ENCODE results near the gene SCIN.

The SCIN gene

GRCh38 chr7:12572941-12573575 lies 2.5 kb downstream of the SCIN start:
- H2BK12ac ChIP-seq (ENCODE audit: low read length), result no peak overlapping the region
- H3K27ac ChIP-seq (ENCODE audit: low read depth, low read length), result no peak overlapping the region
- H2BK5ac ChIP-seq (ENCODE audit: low read depth, low read length, poor library complexity), result no peak overlapping the region
- no peak overlapping the region for H2AFZ ChIP-seq (ENCODE audit: insufficient read depth, low read length, poor library complexity)
- no peaks in the 10 kb centered on the region for H3K36me3 ChIP-seq (ENCODE audit: control insufficient read depth in 1 of 2, insufficient read depth in 2 of 2, low read length in 2 of 2)
- H2BK120ac ChIP-seq (ENCODE audit: insufficient read depth, low read length, poor library complexity), result no peak overlapping the region
- no peaks in the 10 kb centered on the region for H3K79me1 ChIP-seq (ENCODE audit: low read length)
- no peak overlapping the region for H4K91ac ChIP-seq (ENCODE audit: low read depth, low read length)
- H4K8ac ChIP-seq (ENCODE audit: low read depth, low read length), result no peak overlapping the region
- H3K14ac ChIP-seq (ENCODE audit: low read length), result no peak overlapping the region
- H3K9me3 ChIP-seq (ENCODE audit: insufficient read depth, low read depth, low read length), result no peaks in the 10 kb centered on the region
- no peak overlapping the region for H3K18ac ChIP-seq (ENCODE audit: low read length)
- H3K4me1 ChIP-seq (ENCODE audit: control insufficient read depth in 1 of 2, insufficient read depth in 2 of 2, low read length in 2 of 2), result peaks cover 2 to 5% of the 10 kb centered on the region in 2 experiments
- H3K4me2 ChIP-seq (ENCODE audit: low read length), result no peak overlapping the region
- H4K12ac ChIP-seq (ENCODE audit: low read depth, low read length), result no peak overlapping the region
- no peak overlapping the region for H3K23ac ChIP-seq (ENCODE audit: low read length)
- no peaks in the 10 kb centered on the region for H3K79me2 ChIP-seq (ENCODE audit: control insufficient read depth, insufficient read depth, low read length, poor library complexity)
- no peak overlapping the region for H2AK5ac ChIP-seq (ENCODE audit: low read length)
- no peak overlapping the region for H3K4ac ChIP-seq (ENCODE audit: low read depth, low read length)
- H3K27me3 ChIP-seq (ENCODE audit: insufficient read depth, low read length), result peaks cover 4% of the 10 kb centered on the region
- WGBS (ENCODE audit: extremely low coverage, insufficient coverage, insufficient read length), result no CpG with 5 or more reads among the region's 2 CpGs
- DNase-seq, result no peak
- no peak overlapping the region for H3K9ac ChIP-seq (ENCODE audit: low read length)
- no peak overlapping the region for H3K4me3 ChIP-seq (ENCODE audit: low read depth, low read length)

GRCh38 chr7:12573885-12574284 lies 3.4 kb downstream of the SCIN start:
- DNase-seq, result no peak
- no peak overlapping the region for H3K18ac ChIP-seq (ENCODE audit: low read length)
- no peaks in the 10 kb centered on the region for H3K79me1 ChIP-seq (ENCODE audit: low read length)
- WGBS (ENCODE audit: extremely low coverage, insufficient coverage, insufficient read length), result no CpG with 5 or more reads among the region's 1 CpG
- H2BK5ac ChIP-seq (ENCODE audit: low read depth, low read length, poor library complexity), result no peak overlapping the region
- H3K9me3 ChIP-seq (ENCODE audit: insufficient read depth, low read depth, low read length), result no peaks in the 10 kb centered on the region
- peaks cover 4% of the 10 kb centered on the region for H3K27me3 ChIP-seq (ENCODE audit: insufficient read depth, low read length)
- no peak overlapping the region for H3K27ac ChIP-seq (ENCODE audit: low read depth, low read length)
- no peaks in the 10 kb centered on the region for H3K36me3 ChIP-seq (ENCODE audit: control insufficient read depth in 1 of 2, insufficient read depth in 2 of 2, low read length in 2 of 2)
- H3K4me1 ChIP-seq (ENCODE audit: control insufficient read depth in 1 of 2, insufficient read depth in 2 of 2, low read length in 2 of 2), result peaks cover 2 to 5% of the 10 kb centered on the region in 2 experiments
- no peak overlapping the region for H3K23ac ChIP-seq (ENCODE audit: low read length)
- H3K4me2 ChIP-seq (ENCODE audit: low read length), result no peak overlapping the region
- H3K14ac ChIP-seq (ENCODE audit: low read length), result no peak overlapping the region
- no peak overlapping the region for H4K12ac ChIP-seq (ENCODE audit: low read depth, low read length)
- no peak overlapping the region for H2BK12ac ChIP-seq (ENCODE audit: low read length)
- H3K79me2 ChIP-seq (ENCODE audit: control insufficient read depth, insufficient read depth, low read length, poor library complexity), result no peaks in the 10 kb centered on the region
- no peak overlapping the region for H4K8ac ChIP-seq (ENCODE audit: low read depth, low read length)
- no peak overlapping the region for H4K91ac ChIP-seq (ENCODE audit: low read depth, low read length)
- H2AFZ ChIP-seq (ENCODE audit: insufficient read depth, low read length, poor library complexity), result no peak overlapping the region
- H3K4me3 ChIP-seq (ENCODE audit: low read depth, low read length), result no peak overlapping the region
- H3K4ac ChIP-seq (ENCODE audit: low read depth, low read length), result no peak overlapping the region
- H2BK120ac ChIP-seq (ENCODE audit: insufficient read depth, low read length, poor library complexity), result no peak overlapping the region
- H2AK5ac ChIP-seq (ENCODE audit: low read length), result no peak overlapping the region
- H3K9ac ChIP-seq (ENCODE audit: low read length), result no peak overlapping the region

- no peak overlapping the region for H3K14ac ChIP-seq (ENCODE audit: low read length)
- H3K79me2 ChIP-seq (ENCODE audit: control insufficient read depth, insufficient read depth, low read length, poor library complexity), result no peaks in the 10 kb centered on the region
- no peak overlapping the region for H3K9ac ChIP-seq (ENCODE audit: low read length)
- no peak overlapping the region for H2AK5ac ChIP-seq (ENCODE audit: low read length)
- no peak overlapping the region for H3K18ac ChIP-seq (ENCODE audit: low read length)
- no peak overlapping the region for H4K8ac ChIP-seq (ENCODE audit: low read depth, low read length)
- no peak overlapping the region for H2BK5ac ChIP-seq (ENCODE audit: low read depth, low read length, poor library complexity)
- H3K4me1 ChIP-seq (ENCODE audit: control insufficient read depth in 1 of 2, insufficient read depth in 2 of 2, low read length in 2 of 2), result peaks cover 2 to 4% of the 10 kb centered on the region in 2 experiments
- no peak overlapping the region for H2BK120ac ChIP-seq (ENCODE audit: insufficient read depth, low read length, poor library complexity)
- no peak overlapping the region for H4K91ac ChIP-seq (ENCODE audit: low read depth, low read length)
- H4K12ac ChIP-seq (ENCODE audit: low read depth, low read length), result no peak overlapping the region
- no peak overlapping the region for H2AFZ ChIP-seq (ENCODE audit: insufficient read depth, low read length, poor library complexity)
- no peak overlapping the region for H2BK12ac ChIP-seq (ENCODE audit: low read length)
- H3K4ac ChIP-seq (ENCODE audit: low read depth, low read length), result no peak overlapping the region
- H3K27ac ChIP-seq (ENCODE audit: low read depth, low read length), result no peak overlapping the region
- no CpG with 5 or more reads among the region's 8 CpGs for WGBS (ENCODE audit: extremely low coverage, insufficient coverage, insufficient read length)
- H3K4me2 ChIP-seq (ENCODE audit: low read length), result no peak overlapping the region
- no peaks in the 10 kb centered on the region for H3K9me3 ChIP-seq (ENCODE audit: insufficient read depth, low read depth, low read length)
- no peak for DNase-seq
- no peaks in the 10 kb centered on the region for H3K36me3 ChIP-seq (ENCODE audit: control insufficient read depth in 1 of 2, insufficient read depth in 2 of 2, low read length in 2 of 2)
- H3K27me3 ChIP-seq (ENCODE audit: insufficient read depth, low read length), result no peaks in the 10 kb centered on the region
- H3K4me3 ChIP-seq (ENCODE audit: low read depth, low read length), result no peak overlapping the region
- H3K79me1 ChIP-seq (ENCODE audit: low read length), result peaks cover 1% of the 10 kb centered on the region
- no peak overlapping the region for H3K23ac ChIP-seq (ENCODE audit: low read length)
These were observed 8.6 kb downstream of the SCIN start for GRCh38 chr7:12578930-12579640.

- WGBS (ENCODE audit: extremely low coverage, insufficient coverage, insufficient read length), result no CpG with 5 or more reads among the region's 3 CpGs
- no peak overlapping the region for H2BK5ac ChIP-seq (ENCODE audit: low read depth, low read length, poor library complexity)
These were observed 11.4 kb downstream of the SCIN start for GRCh38 chr7:12581897-12582296.

More at GRCh38 chr7:12581897-12582296, 11.4 kb downstream of the SCIN start:
- Histone ChIP-seq H2BK120ac (ENCODE audit: insufficient read depth, low read length, poor library complexity) (no peak overlapping the region), H2BK12ac (ENCODE audit: low read length) (no peak overlapping the region), H3K27me3 (ENCODE audit: insufficient read depth, low read length) (no peaks in the 10 kb centered on the region), H3K9ac (ENCODE audit: low read length) (no peak overlapping the region), H2AK5ac (ENCODE audit: low read length) (no peak overlapping the region), H3K14ac (ENCODE audit: low read length) (no peak overlapping the region), H3K36me3 (ENCODE audit: control insufficient read depth in 1 of 2, insufficient read depth in 2 of 2, low read length in 2 of 2) (no peaks in the 10 kb centered on the region), H4K12ac (ENCODE audit: low read depth, low read length) (no peak overlapping the region), H3K4me3 (ENCODE audit: low read depth, low read length) (no peak overlapping the region), H3K27ac (ENCODE audit: low read depth, low read length) (no peak overlapping the region), H3K79me2 (ENCODE audit: control insufficient read depth, insufficient read depth, low read length, poor library complexity) (no peaks in the 10 kb centered on the region), H3K4ac (ENCODE audit: low read depth, low read length) (no peak overlapping the region), H3K9me3 (ENCODE audit: insufficient read depth, low read depth, low read length) (no peaks in the 10 kb centered on the region), H3K23ac (ENCODE audit: low read length) (no peak overlapping the region), H3K79me1 (ENCODE audit: low read length) (peaks cover 5% of the 10 kb centered on the region), H2AFZ (ENCODE audit: insufficient read depth, low read length, poor library complexity) (no peak overlapping the region), H4K8ac (ENCODE audit: low read depth, low read length) (no peak overlapping the region), H3K4me1 (ENCODE audit: control insufficient read depth in 1 of 2, insufficient read depth in 2 of 2, low read length in 2 of 2) (peaks cover 2 to 12% of the 10 kb centered on the region in 2 experiments), H3K4me2 (ENCODE audit: low read length) (no peak overlapping the region), H3K18ac (ENCODE audit: low read length) (no peak overlapping the region), H4K91ac (ENCODE audit: low read depth, low read length) (no peak overlapping the region)
- peak; percentile 55 to 93 for DNase-seq

All from trophoblast cell (in vitro differentiated cells and primary cell).